ENCODE results near the gene PRPF40B. TPM values are rescaled to one million over a fixed set of nuclear protein-coding genes. Genes with fewer than 3 reads are reported as not detected.

Gene PRPF40B
- total and polyA plus RNA-seq, 2 of the 13 experiments (the other 11 are each of a cell fraction or from before 2014, with no cell fraction given), result 5.0 to 7.8 TPM

DNA sequence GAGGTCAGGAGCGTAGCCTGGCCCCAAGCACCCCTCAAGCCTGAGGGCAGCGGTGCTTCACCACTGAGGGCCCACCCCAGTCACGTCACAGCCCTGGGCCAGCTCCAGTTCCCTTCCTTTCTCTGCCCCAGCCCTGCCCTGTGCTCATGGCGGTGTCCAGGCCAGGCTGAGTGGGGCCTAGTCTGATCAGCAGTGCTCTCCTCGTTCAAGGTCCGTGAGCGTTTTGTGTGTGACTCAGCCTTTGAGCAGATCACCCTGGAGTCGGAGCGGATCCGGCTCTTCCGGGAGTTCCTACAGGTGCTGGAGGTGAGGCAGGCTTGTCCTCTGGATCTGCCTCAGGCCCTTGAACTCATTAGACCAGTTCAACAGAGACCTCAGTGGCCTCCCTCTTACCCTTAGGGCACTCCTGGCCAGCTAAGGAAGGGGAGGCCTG lies 19.0 kb downstream of the PRPF40B start (continued):
- no peak for TF ChIP-seq ZNF446 (CRISPR knock-in tag; IDR thresholded peaks at IDR 0.05)
- TF ChIP-seq GTF3A (CRISPR knock-in tag; conservative IDR thresholded peaks at IDR 0.05), result no peak
- TF ChIP-seq SP140L (CRISPR knock-in tag; IDR thresholded peaks at IDR 0.05; ENCODE audit: borderline replicate concordance), result no peak
- 0 out of 2 replicates have a peak, but pooled peaks have one; percentile 11 for TF ChIP-seq NFATC3 (CRISPR knock-in tag; IDR thresholded peaks at IDR 0.05)
- TF ChIP-seq, protein P1, sequence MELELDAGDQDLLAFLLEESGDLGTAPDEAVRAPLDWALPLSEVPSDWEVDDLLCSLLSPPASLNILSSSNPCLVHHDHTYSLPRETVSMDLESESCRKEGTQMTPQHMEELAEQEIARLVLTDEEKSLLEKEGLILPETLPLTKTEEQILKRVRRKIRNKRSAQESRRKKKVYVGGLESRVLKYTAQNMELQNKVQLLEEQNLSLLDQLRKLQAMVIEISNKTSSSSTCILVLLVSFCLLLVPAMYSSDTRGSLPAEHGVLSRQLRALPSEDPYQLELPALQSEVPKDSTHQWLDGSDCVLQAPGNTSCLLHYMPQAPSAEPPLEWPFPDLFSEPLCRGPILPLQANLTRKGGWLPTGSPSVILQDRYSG (CRISPR knock-in tag; IDR thresholded peaks at IDR 0.05), result no peak
- 0 out of 2 replicates have a peak, but pooled peaks have one; percentile 4 for TF ChIP-seq ZNF333 (CRISPR knock-in tag; IDR thresholded peaks at IDR 0.05; ENCODE audit: borderline replicate concordance)
- TF ChIP-seq, protein P2, sequence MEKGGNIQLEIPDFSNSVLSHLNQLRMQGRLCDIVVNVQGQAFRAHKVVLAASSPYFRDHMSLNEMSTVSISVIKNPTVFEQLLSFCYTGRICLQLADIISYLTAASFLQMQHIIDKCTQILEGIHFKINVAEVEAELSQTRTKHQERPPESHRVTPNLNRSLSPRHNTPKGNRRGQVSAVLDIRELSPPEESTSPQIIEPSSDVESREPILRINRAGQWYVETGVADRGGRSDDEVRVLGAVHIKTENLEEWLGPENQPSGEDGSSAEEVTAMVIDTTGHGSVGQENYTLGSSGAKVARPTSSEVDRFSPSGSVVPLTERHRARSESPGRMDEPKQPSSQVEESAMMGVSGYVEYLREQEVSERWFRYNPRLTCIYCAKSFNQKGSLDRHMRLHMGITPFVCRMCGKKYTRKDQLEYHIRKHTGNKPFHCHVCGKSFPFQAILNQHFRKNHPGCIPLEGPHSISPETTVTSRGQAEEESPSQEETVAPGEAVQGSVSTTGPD (CRISPR knock-in tag; IDR thresholded peaks at IDR 0.05), result no peak
- TF ChIP-seq, protein P3, sequence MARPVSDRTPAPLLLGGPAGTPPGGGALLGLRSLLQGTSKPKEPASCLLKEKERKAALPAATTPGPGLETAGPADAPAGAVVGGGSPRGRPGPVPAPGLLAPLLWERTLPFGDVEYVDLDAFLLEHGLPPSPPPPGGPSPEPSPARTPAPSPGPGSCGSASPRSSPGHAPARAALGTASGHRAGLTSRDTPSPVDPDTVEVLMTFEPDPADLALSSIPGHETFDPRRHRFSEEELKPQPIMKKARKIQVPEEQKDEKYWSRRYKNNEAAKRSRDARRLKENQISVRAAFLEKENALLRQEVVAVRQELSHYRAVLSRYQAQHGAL (CRISPR knock-in tag; IDR thresholded peaks at IDR 0.05; ENCODE audit: not compliant biosample characterization), result no peak
- peak; percentile 64; the same call in 1 of the 2 replicates for TF ChIP-seq RXRB (CRISPR knock-in tag; IDR thresholded peaks at IDR 0.05; ENCODE audit: borderline replicate concordance)
- TF ChIP-seq SNAPC2 (CRISPR knock-in tag; IDR thresholded peaks at IDR 0.05), result no peak
- TF ChIP-seq, protein P4, sequence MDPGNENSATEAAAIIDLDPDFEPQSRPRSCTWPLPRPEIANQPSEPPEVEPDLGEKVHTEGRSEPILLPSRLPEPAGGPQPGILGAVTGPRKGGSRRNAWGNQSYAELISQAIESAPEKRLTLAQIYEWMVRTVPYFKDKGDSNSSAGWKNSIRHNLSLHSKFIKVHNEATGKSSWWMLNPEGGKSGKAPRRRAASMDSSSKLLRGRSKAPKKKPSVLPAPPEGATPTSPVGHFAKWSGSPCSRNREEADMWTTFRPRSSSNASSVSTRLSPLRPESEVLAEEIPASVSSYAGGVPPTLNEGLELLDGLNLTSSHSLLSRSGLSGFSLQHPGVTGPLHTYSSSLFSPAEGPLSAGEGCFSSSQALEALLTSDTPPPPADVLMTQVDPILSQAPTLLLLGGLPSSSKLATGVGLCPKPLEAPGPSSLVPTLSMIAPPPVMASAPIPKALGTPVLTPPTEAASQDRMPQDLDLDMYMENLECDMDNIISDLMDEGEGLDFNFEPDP (CRISPR knock-in tag; conservative IDR thresholded peaks at IDR 0.05), result no peak
- peak; percentile 74 for TF ChIP-seq BORCS8-MEF2B (CRISPR knock-in tag; IDR thresholded peaks at IDR 0.05)
- peak; percentile 28; the same call in 1 of the 2 replicates for TF ChIP-seq KDM5B (CRISPR knock-in tag; IDR thresholded peaks at IDR 0.05; ENCODE audit: borderline replicate concordance)
- no peak for TF ChIP-seq ZNF12 (CRISPR knock-in tag; IDR thresholded peaks at IDR 0.05)
- no peak for TF ChIP-seq PLRG1 (conservative IDR thresholded peaks at IDR 0.05)
- TF ChIP-seq ZNF468 (CRISPR knock-in tag; IDR thresholded peaks at IDR 0.05), result no peak
- TF ChIP-seq NFE2 (CRISPR knock-in tag; IDR thresholded peaks at IDR 0.05), result peak; percentile 54; the same call in 1 of the 2 replicates
- TF ChIP-seq FOXK2 (IDR thresholded peaks at IDR 0.05), result no peak
- TF ChIP-seq YEATS4 (CRISPR knock-in tag; IDR thresholded peaks at IDR 0.05; ENCODE audit: borderline replicate concordance), result peak; percentile 58; the same call in 1 of the 2 replicates
- TF ChIP-seq RFX3 (CRISPR knock-in tag; IDR thresholded peaks at IDR 0.05), result no peak
- peak; percentile 52 for TF ChIP-seq POGZ (CRISPR knock-in tag; IDR thresholded peaks at IDR 0.05)
- TF ChIP-seq KLF16 (CRISPR knock-in tag; IDR thresholded peaks at IDR 0.05), result 0 out of 4 replicates have a peak, but pooled peaks of 1 of the 2 experiments have one; percentile 49
- TF ChIP-seq TGIF2 (CRISPR knock-in tag; IDR thresholded peaks at IDR 0.05), result no peak
- TF ChIP-seq GZF1 (CRISPR knock-in tag; IDR thresholded peaks at IDR 0.05), result no peak
- TF ChIP-seq SP4 (CRISPR knock-in tag; IDR thresholded peaks at IDR 0.05), result 0 out of 2 replicates have a peak, but pooled peaks have one; percentile 41
- TF ChIP-seq ZNF672 (CRISPR knock-in tag; IDR thresholded peaks at IDR 0.05), result no peak

All from HepG2 (cell line).